HepG2 (cell line): ENCODE measurements around the gene CDR2L. TPM values are rescaled to one million over a fixed set of nuclear protein-coding genes. Genes with fewer than 3 reads are reported as not detected.

Experiments
- ARID2 ChIP-seq: sonication (generic); formaldehyde crosslinking; IDR thresholded peaks from 2 replicates; pipeline ENCODE4 v1.8.1; 2022; ENCODE audit warnings: mild to moderate bottlenecking, missing genetic modification reagents, borderline replicate concordance
- CTCF ChIP-seq: sonication (generic); formaldehyde crosslinking; IDR thresholded peaks from 2 replicates; pipeline ENCODE4 v1.5.0; 2020; ENCODE audit warnings: mild to moderate bottlenecking, missing genetic modification reagents, moderate library complexity
- HINFP ChIP-seq: sonication (generic); formaldehyde crosslinking; IDR thresholded peaks from 2 replicates; pipeline ENCODE4 v1.4.0; 2020; ENCODE audit warnings: low read depth, mild to moderate bottlenecking, missing genetic modification reagents
- NR1H2 ChIP-seq: sonication (generic); formaldehyde crosslinking; IDR thresholded peaks from 2 replicates; pipeline ENCODE4 v1.8.1; 2022; ENCODE audit warnings: low read depth, missing genetic modification reagents, borderline replicate concordance
- SALL2 ChIP-seq: sonication (generic); formaldehyde crosslinking; IDR thresholded peaks from 2 replicates; pipeline ENCODE4 v1.8.1; 2023; ENCODE audit warnings: mild to moderate bottlenecking, missing genetic modification reagents, inconsistent platforms
- TSC22D2 ChIP-seq: sonication (generic); formaldehyde crosslinking; IDR thresholded peaks from 2 replicates; pipeline ENCODE4 v1.5.1; 2020; ENCODE audit warnings: missing genetic modification reagents, mild to moderate bottlenecking, borderline replicate concordance
- ZBTB7A ChIP-seq: sonication (generic); formaldehyde crosslinking; IDR thresholded peaks from 2 replicates; pipeline ENCODE4 v1.8.0; 2022; ENCODE audit warnings: mild to moderate bottlenecking, missing genetic modification reagents
- ZGPAT ChIP-seq: IDR thresholded peaks from 2 replicates; pipeline ENCODE4 v1.6.1; 2016; ENCODE audit warnings: mild to moderate bottlenecking
- ZNF558 ChIP-seq: sonication (generic); formaldehyde crosslinking; IDR thresholded peaks from 2 replicates; pipeline ENCODE4 v1.9.0; 2022; ENCODE audit warnings: mild to moderate bottlenecking, missing genetic modification reagents, borderline replicate concordance
- ZZZ3 ChIP-seq: sonication (generic); formaldehyde crosslinking; IDR thresholded peaks from 2 replicates; pipeline ENCODE4 v1.4.0; 2020; ENCODE audit warnings: missing genetic modification reagents, mild to moderate bottlenecking, borderline replicate concordance
- polyA plus RNA-seq, 8 experiments: library from polyadenylated mRNA; depleted of rRNA in 3 of 8; stranded (reverse) in 7 of 8; unstranded in 1 of 8; fragments of >200 nt; fragmentation: Illumina TruSeq in 4 of 8; extraction: Trizol in 4 of 8; gene quantifications; 2 replicates each; pipeline versions ENCODE4 v1.2.1 to v1.2.3, GENCODE V29; 2011 to 2016; ENCODE audit warnings: low read depth in 4 of 8, missing spikeins in 1 of 8, mixed read lengths in 1 of 8; ENCODE audit not compliant: insufficient read depth in 1 of 8
- total RNA-seq, 5 experiments: library from RNA; depleted of rRNA; stranded (reverse); fragments of >200 nt; fragmentation: Illumina TruSeq; extraction: Trizol; gene quantifications; 2 replicates each; pipeline ENCODE4 v1.2.3, GENCODE V29; 2016; ENCODE audit warnings: low read depth in 1 of 5
- TF ChIP-seq, protein P1 (sequence below): sonication (generic); formaldehyde crosslinking; IDR thresholded peaks from 2 replicates; pipeline ENCODE4 v1.4.0; 2020; ENCODE audit warnings: mild to moderate bottlenecking, missing genetic modification reagents
- TF ChIP-seq, protein P2 (sequence below): sonication (generic); formaldehyde crosslinking; IDR thresholded peaks from 2 replicates; pipeline ENCODE4 v1.4.0; 2020; ENCODE audit warnings: missing genetic modification reagents

The CDR2L gene
- total and polyA plus RNA-seq, 2 of the 13 experiments (the other 11 are each of a cell fraction or from before 2014, with no cell fraction given), result 1.9 to 2.1 TPM

GRCh38 chr17:74972107-74972972 is 15.1 kb upstream of the CDR2L start, which contains the start of gene HID1 (continued):
- no peak for TF ChIP-seq ZNF558 (CRISPR knock-in tag)
- TF ChIP-seq, protein P1, sequence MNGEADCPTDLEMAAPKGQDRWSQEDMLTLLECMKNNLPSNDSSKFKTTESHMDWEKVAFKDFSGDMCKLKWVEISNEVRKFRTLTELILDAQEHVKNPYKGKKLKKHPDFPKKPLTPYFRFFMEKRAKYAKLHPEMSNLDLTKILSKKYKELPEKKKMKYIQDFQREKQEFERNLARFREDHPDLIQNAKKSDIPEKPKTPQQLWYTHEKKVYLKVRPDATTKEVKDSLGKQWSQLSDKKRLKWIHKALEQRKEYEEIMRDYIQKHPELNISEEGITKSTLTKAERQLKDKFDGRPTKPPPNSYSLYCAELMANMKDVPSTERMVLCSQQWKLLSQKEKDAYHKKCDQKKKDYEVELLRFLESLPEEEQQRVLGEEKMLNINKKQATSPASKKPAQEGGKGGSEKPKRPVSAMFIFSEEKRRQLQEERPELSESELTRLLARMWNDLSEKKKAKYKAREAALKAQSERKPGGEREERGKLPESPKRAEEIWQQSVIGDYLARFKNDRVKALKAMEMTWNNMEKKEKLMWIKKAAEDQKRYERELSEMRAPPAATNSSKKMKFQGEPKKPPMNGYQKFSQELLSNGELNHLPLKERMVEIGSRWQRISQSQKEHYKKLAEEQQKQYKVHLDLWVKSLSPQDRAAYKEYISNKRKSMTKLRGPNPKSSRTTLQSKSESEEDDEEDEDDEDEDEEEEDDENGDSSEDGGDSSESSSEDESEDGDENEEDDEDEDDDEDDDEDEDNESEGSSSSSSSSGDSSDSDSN (CRISPR knock-in tag), result peak; percentile 78
- no peak for TF ChIP-seq ARID2 (CRISPR knock-in tag)
- peak; percentile 66; the same call in 1 of the 2 replicates for TF ChIP-seq ZBTB7A (CRISPR knock-in tag)
- TF ChIP-seq CTCF, result 0 out of 2 replicates have a peak, but pooled peaks have one; percentile 17
- TF ChIP-seq HINFP, result peak; percentile 94
- no peak for TF ChIP-seq ZZZ3 (CRISPR knock-in tag)
- TF ChIP-seq, protein P2, sequence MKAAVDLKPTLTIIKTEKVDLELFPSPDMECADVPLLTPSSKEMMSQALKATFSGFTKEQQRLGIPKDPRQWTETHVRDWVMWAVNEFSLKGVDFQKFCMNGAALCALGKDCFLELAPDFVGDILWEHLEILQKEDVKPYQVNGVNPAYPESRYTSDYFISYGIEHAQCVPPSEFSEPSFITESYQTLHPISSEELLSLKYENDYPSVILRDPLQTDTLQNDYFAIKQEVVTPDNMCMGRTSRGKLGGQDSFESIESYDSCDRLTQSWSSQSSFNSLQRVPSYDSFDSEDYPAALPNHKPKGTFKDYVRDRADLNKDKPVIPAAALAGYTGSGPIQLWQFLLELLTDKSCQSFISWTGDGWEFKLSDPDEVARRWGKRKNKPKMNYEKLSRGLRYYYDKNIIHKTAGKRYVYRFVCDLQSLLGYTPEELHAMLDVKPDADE (CRISPR knock-in tag), result peak; percentile 82
- peak; percentile 64; the same call in 1 of the 2 replicates for TF ChIP-seq TSC22D2 (CRISPR knock-in tag)
- 0 out of 2 replicates have a peak, but pooled peaks have one; percentile 32 for TF ChIP-seq NR1H2
- peak; percentile 40; the same call in 1 of the 2 replicates for TF ChIP-seq ZGPAT (CRISPR knock-in tag)
- TF ChIP-seq SALL2, result peak; percentile 67; the same call in 1 of the 2 replicates
